ENCODE measurements around the gene NPAS4. TPM values are rescaled to one million over a fixed set of nuclear protein-coding genes. Genes with fewer than 3 reads are reported as not detected.

NPAS4 gene
- total and polyA plus RNA-seq, 9 of the 15 experiments (the other 6 are each of a cell fraction or from before 2014, with no cell fraction given), result not detected

DNA sequence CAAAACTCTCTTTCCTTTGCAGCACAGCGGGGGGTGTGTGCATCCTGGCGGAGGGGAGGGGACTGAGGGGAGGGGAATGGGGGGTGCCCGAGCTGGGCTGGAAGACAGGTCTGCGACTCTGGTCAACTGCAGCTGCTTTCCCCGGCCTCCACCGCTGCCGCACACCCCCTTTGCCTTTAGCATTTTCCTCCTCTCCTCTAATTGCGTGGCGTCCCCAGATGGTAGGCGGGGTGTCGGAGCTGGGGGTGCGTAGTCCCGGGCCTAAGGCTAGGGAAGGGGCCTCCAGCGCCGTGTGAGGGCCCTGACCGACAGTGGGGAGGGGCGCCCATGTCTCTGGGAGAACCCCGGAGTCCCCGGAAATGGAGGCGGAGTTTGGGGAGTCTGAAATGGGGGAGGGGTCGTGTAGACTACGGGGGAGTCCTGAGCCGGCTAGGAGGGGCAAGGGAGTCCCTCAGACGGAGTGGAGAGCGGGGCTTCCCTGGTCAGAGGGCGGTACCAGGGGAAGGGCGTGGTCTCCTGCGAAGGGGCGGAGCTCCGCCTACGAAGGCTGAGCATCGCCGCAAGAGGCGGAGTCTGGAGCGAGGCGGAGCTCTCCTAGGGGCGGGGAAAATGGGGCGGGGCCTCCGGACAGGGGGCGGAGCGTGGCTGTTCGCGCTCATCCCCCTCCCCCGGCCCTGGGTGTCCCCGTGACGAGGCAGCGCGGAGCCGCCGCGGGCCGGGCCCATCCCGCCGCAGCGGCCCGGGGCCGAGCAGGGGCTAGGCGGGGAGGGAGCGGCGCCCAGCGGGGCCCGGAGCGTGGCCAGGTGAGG lies 45.6 kb downstream of the NPAS4 start, which contains the start of gene PELI3 (continued):
- TF ChIP-seq, protein P1, sequence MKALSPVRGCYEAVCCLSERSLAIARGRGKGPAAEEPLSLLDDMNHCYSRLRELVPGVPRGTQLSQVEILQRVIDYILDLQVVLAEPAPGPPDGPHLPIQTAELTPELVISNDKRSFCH (CRISPR knock-in tag; IDR thresholded peaks at IDR 0.05), result no peak
- TF ChIP-seq, protein P1 (tag; IDR thresholded peaks at IDR 0.05), result no peak
- TF ChIP-seq PHF8 (IDR thresholded peaks at IDR 0.05; ENCODE audit: borderline replicate concordance, low read length) (peak; percentile 41; the same call in 1 of the 2 replicates), MLX (CRISPR knock-in tag; conservative IDR thresholded peaks at IDR 0.05) (no peak), NFRKB (IDR thresholded peaks at IDR 0.05; ENCODE audit: low read depth) (no peak), RBM22 (IDR thresholded peaks at IDR 0.05; ENCODE audit: low read depth, low read length, poor library complexity, severe bottlenecking) (no peak), ELF1 (tag; IDR thresholded peaks at IDR 0.05) (no peak), ZNF3 (CRISPR knock-in tag; IDR thresholded peaks at IDR 0.05) (no peak), ZNF324 (CRISPR knock-in tag; IDR thresholded peaks at IDR 0.05) (no peak), RUNX1 (IDR thresholded peaks at IDR 0.05; ENCODE audit: low read depth) (no peak), ZNF511 (CRISPR knock-in tag; IDR thresholded peaks at IDR 0.05) (0 out of 2 replicates have a peak, but pooled peaks have one; percentile 48), KAT7 (CRISPR knock-in tag; IDR thresholded peaks at IDR 0.05; ENCODE audit: borderline replicate concordance) (no peak), HNRNPL (IDR thresholded peaks at IDR 0.05; ENCODE audit: low read depth, low read length) (no peak), ZNF551 (CRISPR knock-in tag; IDR thresholded peaks at IDR 0.05) (no peak), IRF2 (CRISPR knock-in tag; IDR thresholded peaks at IDR 0.05) (no peak), GATA2 (CRISPR knock-in tag; IDR thresholded peaks at IDR 0.05) (no peak), SP1 (CRISPR knock-in tag; IDR thresholded peaks at IDR 0.05) (peak; percentile 77), TEAD1 (CRISPR knock-in tag; IDR thresholded peaks at IDR 0.05) (0 out of 4 replicates have a peak, but pooled peaks of 1 of the 2 experiments have one; percentile 25), PATZ1 (CRISPR knock-in tag; IDR thresholded peaks at IDR 0.05; ENCODE audit: borderline replicate concordance) (no peak), POLR2G (IDR thresholded peaks at IDR 0.05; ENCODE audit: low read depth, low read length) (peak; percentile 75), ZFP1 (CRISPR knock-in tag; IDR thresholded peaks at IDR 0.05) (no peak)
- TF ChIP-seq, protein P2, sequence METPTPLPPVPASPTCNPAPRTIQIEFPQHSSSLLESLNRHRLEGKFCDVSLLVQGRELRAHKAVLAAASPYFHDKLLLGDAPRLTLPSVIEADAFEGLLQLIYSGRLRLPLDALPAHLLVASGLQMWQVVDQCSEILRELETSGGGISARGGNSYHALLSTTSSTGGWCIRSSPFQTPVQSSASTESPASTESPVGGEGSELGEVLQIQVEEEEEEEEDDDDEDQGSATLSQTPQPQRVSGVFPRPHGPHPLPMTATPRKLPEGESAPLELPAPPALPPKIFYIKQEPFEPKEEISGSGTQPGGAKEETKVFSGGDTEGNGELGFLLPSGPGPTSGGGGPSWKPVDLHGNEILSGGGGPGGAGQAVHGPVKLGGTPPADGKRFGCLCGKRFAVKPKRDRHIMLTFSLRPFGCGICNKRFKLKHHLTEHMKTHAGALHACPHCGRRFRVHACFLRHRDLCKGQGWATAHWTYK (CRISPR knock-in tag; IDR thresholded peaks at IDR 0.05), result peak; percentile 37; the same call in 1 of the 2 replicates
